Activated CD4-positive, alpha-beta T cell treated with anti-CD3 and anti-CD28 coated beads, Interleukin-2, amount 10 ng/mL, durations not matched to agents 7 days and 5 days (primary cell): Measurements from ENCODE around the gene NWD2. TPM values are rescaled to one million over a fixed set of nuclear protein-coding genes. Genes with fewer than 3 reads are reported as not detected.

Experiments used
- CTCF ChIA-PET: fragments of 350-600 bp; sonication (Branson Sonifier 250); formaldehyde crosslinking; loops from one replicate; lab custom pipeline; 2021; ENCODE audit warnings: antibody characterized with exemption; lab: Charles Lee
- POLR2A ChIA-PET: fragments of 350-600 bp; sonication (Branson Sonifier 250); formaldehyde crosslinking; loops from one replicate; lab custom pipeline; 2021; ENCODE audit warnings: antibody characterized with exemption; lab: Charles Lee
- DNase-seq: peaks from one replicate; pipeline ENCODE4 v3.0.0-alpha.2; 2020
- H3K27ac Mint-ChIP-seq: one replicate; pipeline ENCODE4 v1.8.0; 2021; ENCODE audit warnings: mild to moderate bottlenecking, moderate library complexity, mixed read lengths
- H3K27me3 Mint-ChIP-seq: one replicate; pipeline ENCODE4 v1.8.0; 2021; ENCODE audit warnings: mixed read lengths
- H3K36me3 Mint-ChIP-seq: one replicate; pipeline ENCODE4 v1.8.0; 2021; ENCODE audit warnings: low read depth, mixed read lengths
- H3K4me1 Mint-ChIP-seq: one replicate; pipeline ENCODE4 v1.8.0; 2021; ENCODE audit warnings: mixed read lengths
- H3K4me3 Mint-ChIP-seq: one replicate; pipeline ENCODE4 v1.8.0; 2021; ENCODE audit warnings: mild to moderate bottlenecking, moderate library complexity, mixed read lengths
- H3K9me3 Mint-ChIP-seq: one replicate; pipeline ENCODE4 v1.8.0; 2021; ENCODE audit warnings: mixed read lengths
- total RNA-seq, 2 experiments: library from RNA; stranded (reverse); gene quantifications; one replicate each; pipeline ENCODE4 v1.2.3, GENCODE V29; 2021

The NWD2 gene
- total RNA-seq, 2 experiments from 2014 or later = not detected

- Mint-ChIP-seq H3K4me1 (no peaks in the 10 kb centered on the region), H3K27ac (no peak overlapping the region), H3K36me3 (no peaks in the 10 kb centered on the region), H3K4me3 (no peak overlapping the region), H3K9me3 (peaks cover 2% of the 10 kb centered on the region), H3K27me3 (peaks cover 3% of the 10 kb centered on the region)
- CTCF ChIA-PET = no interaction called here
- no peak for DNase-seq
- POLR2A ChIA-PET = no interaction called here
Observed at GRCh38 chr4:37320513-37321235, 76.1 kb downstream of the NWD2 start.

GRCh38 chr4:37322122-37322521, 77.6 kb downstream of the NWD2 start:
- no peaks in the 10 kb centered on the region for H3K27me3 Mint-ChIP-seq
- no peaks in the 10 kb centered on the region for H3K4me1 Mint-ChIP-seq
- DNase-seq = no peak
- no peak overlapping the region for H3K4me3 Mint-ChIP-seq
- CTCF ChIA-PET = no interaction called here
- no peaks in the 10 kb centered on the region for H3K36me3 Mint-ChIP-seq
- peaks cover 2% of the 10 kb centered on the region for H3K9me3 Mint-ChIP-seq
- no peak overlapping the region for H3K27ac Mint-ChIP-seq
- POLR2A ChIA-PET = no interaction called here

GRCh38 chr4:37324546-37324945, 80.0 kb downstream of the NWD2 start:
- Mint-ChIP-seq H3K9me3 (no peaks in the 10 kb centered on the region), H3K4me3 (no peak overlapping the region), H3K36me3 (no peaks in the 10 kb centered on the region), H3K27ac (no peak overlapping the region), H3K27me3 (no peaks in the 10 kb centered on the region), H3K4me1 (no peaks in the 10 kb centered on the region)
- ChIA-PET POLR2A (no interaction called here), CTCF (no interaction called here)
- no peak for DNase-seq

GRCh38 chr4:37326852-37327251, 82.3 kb downstream of the NWD2 start:
- no peak for DNase-seq
- no peaks in the 10 kb centered on the region for H3K9me3 Mint-ChIP-seq
- no peak overlapping the region for H3K27ac Mint-ChIP-seq
- no peaks in the 10 kb centered on the region for H3K4me1 Mint-ChIP-seq
- H3K4me3 Mint-ChIP-seq = no peak overlapping the region
- ChIA-PET CTCF (no interaction called here), POLR2A (no interaction called here)
- no peaks in the 10 kb centered on the region for H3K27me3 Mint-ChIP-seq
- no peaks in the 10 kb centered on the region for H3K36me3 Mint-ChIP-seq

GRCh38 chr4:37338972-37339371, 94.4 kb downstream of the NWD2 start:
- Mint-ChIP-seq H3K27me3 (no peaks in the 10 kb centered on the region), H3K4me3 (no peak overlapping the region), H3K36me3 (no peaks in the 10 kb centered on the region), H3K4me1 (no peaks in the 10 kb centered on the region), H3K9me3 (no peaks in the 10 kb centered on the region), H3K27ac (no peak overlapping the region)
- ChIA-PET POLR2A (no interaction called here), CTCF (no interaction called here)
- DNase-seq = no peak

GRCh38 chr4:37358748-37359147, 114.2 kb downstream of the NWD2 start:
- Mint-ChIP-seq H3K27ac (no peak overlapping the region), H3K4me3 (no peak overlapping the region), H3K9me3 (no peaks in the 10 kb centered on the region), H3K4me1 (no peaks in the 10 kb centered on the region), H3K27me3 (peaks cover 2% of the 10 kb centered on the region), H3K36me3 (no peaks in the 10 kb centered on the region)
- DNase-seq = no peak
- POLR2A ChIA-PET = no interaction called here
- CTCF ChIA-PET = no interaction called here

- Mint-ChIP-seq H3K9me3 (no peaks in the 10 kb centered on the region), H3K27ac (no peak overlapping the region), H3K4me3 (no peak overlapping the region), H3K36me3 (no peaks in the 10 kb centered on the region), H3K4me1 (no peaks in the 10 kb centered on the region), H3K27me3 (peaks cover 3% of the 10 kb centered on the region)
- ChIA-PET CTCF (interaction anchor here (0.6 kb wide), 1 partner anchor 48 kb away, joined by 4 read pairs; no protein-coding TSS in a partner anchor), POLR2A (no interaction called here)
- DNase-seq = no peak
Observed at GRCh38 chr4:37359261-37359660, 114.7 kb downstream of the NWD2 start.

- Mint-ChIP-seq H3K9me3 (no peaks in the 10 kb centered on the region), H3K36me3 (no peaks in the 10 kb centered on the region), H3K4me3 (no peak overlapping the region), H3K27ac (no peak overlapping the region), H3K27me3 (peaks cover 8% of the 10 kb centered on the region), H3K4me1 (no peaks in the 10 kb centered on the region)
- CTCF ChIA-PET = no interaction called here
- DNase-seq = no peak
- POLR2A ChIA-PET = no interaction called here
Observed at GRCh38 chr4:37365888-37366287, 121.3 kb downstream of the NWD2 start.

- DNase-seq = no peak
- H3K9me3 Mint-ChIP-seq = no peaks in the 10 kb centered on the region
- H3K27me3 Mint-ChIP-seq = peaks cover 12% of the 10 kb centered on the region
- no peak overlapping the region for H3K4me3 Mint-ChIP-seq
- H3K4me1 Mint-ChIP-seq = no peaks in the 10 kb centered on the region
- POLR2A ChIA-PET = no interaction called here
- CTCF ChIA-PET = no interaction called here
- no peaks in the 10 kb centered on the region for H3K36me3 Mint-ChIP-seq
- H3K27ac Mint-ChIP-seq = no peak overlapping the region
Observed at GRCh38 chr4:37367901-37368300, 123.4 kb downstream of the NWD2 start.

- CTCF ChIA-PET = no interaction called here
- H3K27ac Mint-ChIP-seq = no peak overlapping the region
- peaks cover 14% of the 10 kb centered on the region for H3K27me3 Mint-ChIP-seq
- H3K9me3 Mint-ChIP-seq = no peaks in the 10 kb centered on the region
- no peaks in the 10 kb centered on the region for H3K36me3 Mint-ChIP-seq
- POLR2A ChIA-PET = no interaction called here
- no peaks in the 10 kb centered on the region for H3K4me1 Mint-ChIP-seq
- no peak overlapping the region for H3K4me3 Mint-ChIP-seq
- no peak for DNase-seq
Observed at GRCh38 chr4:37370052-37370451, 125.5 kb downstream of the NWD2 start.

GRCh38 chr4:37381040-37381668, 136.6 kb downstream of the NWD2 start:
- Mint-ChIP-seq H3K27ac (no peak overlapping the region), H3K27me3 (peaks cover 4% of the 10 kb centered on the region)

GRCh38 chr4:37383579-37384229, 139.2 kb downstream of the NWD2 start:
- peak; percentile 20 for DNase-seq
- POLR2A ChIA-PET = no interaction called here
- peaks cover 4% of the 10 kb centered on the region for H3K27me3 Mint-ChIP-seq
- H3K27ac Mint-ChIP-seq = no peak overlapping the region
- H3K9me3 Mint-ChIP-seq = no peaks in the 10 kb centered on the region
- H3K4me1 Mint-ChIP-seq = no peaks in the 10 kb centered on the region
- CTCF ChIA-PET = no interaction called here
- H3K4me3 Mint-ChIP-seq = no peak overlapping the region
- no peaks in the 10 kb centered on the region for H3K36me3 Mint-ChIP-seq

More at GRCh38 chr4:37381040-37381668, 136.6 kb downstream of the NWD2 start:
- H3K4me1 Mint-ChIP-seq = no peaks in the 10 kb centered on the region
- H3K9me3 Mint-ChIP-seq = no peaks in the 10 kb centered on the region
- CTCF ChIA-PET = no interaction called here
- H3K4me3 Mint-ChIP-seq = no peak overlapping the region
- H3K36me3 Mint-ChIP-seq = no peaks in the 10 kb centered on the region
- DNase-seq = no peak
- POLR2A ChIA-PET = no interaction called here

GRCh38 chr4:37385424-37385823, 140.9 kb downstream of the NWD2 start:
- POLR2A ChIA-PET = no interaction called here
- Mint-ChIP-seq H3K27ac (no peak overlapping the region), H3K4me3 (no peak overlapping the region), H3K9me3 (no peaks in the 10 kb centered on the region), H3K36me3 (no peaks in the 10 kb centered on the region), H3K4me1 (no peaks in the 10 kb centered on the region), H3K27me3 (no peaks in the 10 kb centered on the region)
- CTCF ChIA-PET = no interaction called here
- no peak for DNase-seq
